CD4-positive, alpha-beta T cell treated with Interleukin-6 at 100 ng/mL for 8 hours (primary cell): Measurements from ENCODE around the gene DEDD2.

ENCODE experiments used
- DNase-seq: peaks from one replicate; pipeline ENCODE4 v3.0.0-alpha.2; 2020; ENCODE audit warnings: mixed read lengths, low spot score

DEDD2 gene

GRCh38 chr19:42248270-42249148, 31.0 kb upstream of the DEDD2 start:
- no peak for DNase-seq

GRCh38 chr19:42247640-42248199, 30.2 kb upstream of the DEDD2 start:
- no peak for DNase-seq

- no peak for DNase-seq
Measured at GRCh38 chr19:42246922-42247639, 29.6 kb upstream of the DEDD2 start.

- no peak for DNase-seq
Measured at GRCh38 chr19:42246143-42246921, 28.9 kb upstream of the DEDD2 start.

GRCh38 chr19:42245231-42245630, 27.8 kb upstream of the DEDD2 start:
- DNase-seq: no peak

GRCh38 chr19:42244347-42245220, 27.1 kb upstream of the DEDD2 start:
- peak; percentile 91 for DNase-seq

- DNase-seq: peak; percentile 97
Measured at GRCh38 chr19:42242512-42243409, 25.3 kb upstream of the DEDD2 start, which contains the start of gene GSK3A. Gene GSK3A (minus strand): TSS chr19:42242602. CDS start chr19:42242465, 137 bp downstream.

- DNase-seq: peak; percentile 15
Measured at GRCh38 chr19:42242069-42242511, 24.6 kb upstream of the DEDD2 start.

- no peak for DNase-seq
Measured at GRCh38 chr19:42241279-42241678, 23.8 kb upstream of the DEDD2 start.

- DNase-seq: no peak
Measured at GRCh38 chr19:42239544-42240220, 22.2 kb upstream of the DEDD2 start.

GRCh38 chr19:42235181-42235580, 17.7 kb upstream of the DEDD2 start:
- DNase-seq: no peak

- no peak for DNase-seq
Measured at GRCh38 chr19:42234364-42234763, 16.9 kb upstream of the DEDD2 start.

- DNase-seq: no peak
Measured at GRCh38 chr19:42233678-42234292, 16.3 kb upstream of the DEDD2 start.

- DNase-seq: no peak
Measured at GRCh38 chr19:42233106-42233505, 15.6 kb upstream of the DEDD2 start.

- DNase-seq: no peak
Measured at GRCh38 chr19:42232435-42232834, 15.0 kb upstream of the DEDD2 start.

- DNase-seq: no peak
Measured at GRCh38 chr19:42230571-42230970, 13.1 kb upstream of the DEDD2 start.

- no peak for DNase-seq
Measured at GRCh38 chr19:42229855-42230351, 12.4 kb upstream of the DEDD2 start.

- DNase-seq: no peak
Measured at GRCh38 chr19:42229301-42229854, 11.9 kb upstream of the DEDD2 start.
